ENCODE results near the gene IL1RAPL2. TPM values are rescaled to one million over a fixed set of nuclear protein-coding genes. Genes with fewer than 3 reads are reported as not detected.
"Not testable (repeated sequence)": the region's sequence is repeated elsewhere in the genome, so short reads cannot be mapped to it uniquely, and the experiment has no call there.

The IL1RAPL2 gene
- total and polyA plus RNA-seq, 3 experiments from 2014 or later: not detected

DNA sequence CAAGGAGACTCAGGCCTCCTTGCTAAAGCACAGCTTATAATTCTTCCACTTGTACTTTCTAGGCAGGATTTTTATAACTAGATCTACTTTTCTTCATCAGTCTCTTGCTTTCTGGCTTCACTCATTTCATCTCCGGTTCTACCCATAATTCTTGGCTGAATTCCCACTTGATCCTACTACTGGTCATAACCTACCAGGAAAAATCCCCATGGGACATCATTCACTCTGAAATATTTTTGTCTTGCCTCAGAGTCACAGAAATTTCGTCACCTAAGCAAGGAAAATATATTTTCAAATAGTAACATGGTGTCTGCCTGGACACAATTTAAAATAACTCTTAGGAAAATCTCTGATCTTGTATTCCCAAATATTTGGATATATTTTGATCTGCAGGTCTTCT lies 532.2 kb downstream of the IL1RAPL2 start:
- no peaks in the 10 kb centered on the region for H3K9me3 ChIP-seq (ENCODE audit: low read length)
- Mint-ChIP-seq H3K4me3 (no peak overlapping the region), H3K27ac (no peak overlapping the region), H3K27me3 (peaks cover 0 to 4% of the 10 kb centered on the region in 2 donors), H3K36me3 (no peaks in the 10 kb centered on the region), H3K9me3 (peaks cover 0 to 5% (median 2%) of the 10 kb centered on the region in 5 donors), H3K4me1 (no peaks in the 10 kb centered on the region)
- POLR2A ChIA-PET: no interaction called here
- no peak overlapping the region for H3K4me3 ChIP-seq (ENCODE audit: low read length)
- no peaks in the 10 kb centered on the region for H3K4me1 ChIP-seq (ENCODE audit: insufficient read depth, low read length)
- CTCF ChIA-PET: no interaction called here
- H3K27ac ChIP-seq (ENCODE audit: low read depth, low read length): no peak overlapping the region
- no peaks in the 10 kb centered on the region for H3K36me3 ChIP-seq (ENCODE audit: insufficient read depth, low read length)
- no peak for DNase-seq
- H3K27me3 ChIP-seq (ENCODE audit: insufficient read depth, low read length, poor library complexity, severe bottlenecking): no peaks in the 10 kb centered on the region

DNA sequence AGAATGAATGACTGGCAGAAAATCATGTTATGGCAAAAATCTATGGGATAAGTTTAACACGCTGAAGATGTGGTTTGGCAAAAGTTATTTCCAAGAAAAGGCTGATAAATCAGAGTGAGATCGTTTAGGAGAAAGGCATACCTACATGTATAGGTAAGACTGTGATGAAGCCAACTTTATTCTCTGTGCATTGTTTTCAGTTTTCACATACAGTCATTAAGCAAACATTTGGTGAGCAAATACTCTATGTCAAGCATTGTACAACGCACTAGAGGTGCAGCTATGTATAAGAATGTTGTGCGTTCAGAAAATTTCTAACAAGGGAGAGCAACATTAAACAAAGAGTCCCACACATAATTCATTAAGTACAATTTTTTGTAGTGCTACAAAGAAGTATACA lies 532.8 kb downstream of the IL1RAPL2 start:
- Histone ChIP-seq H3K4me1 (ENCODE audit: insufficient read depth, low read length) (no peaks in the 10 kb centered on the region), H3K27me3 (ENCODE audit: insufficient read depth, low read length, poor library complexity, severe bottlenecking) (no peaks in the 10 kb centered on the region), H3K9me3 (ENCODE audit: low read length) (no peaks in the 10 kb centered on the region), H3K4me3 (ENCODE audit: low read length) (no peak overlapping the region), H3K27ac (ENCODE audit: low read depth, low read length) (no peak overlapping the region), H3K36me3 (ENCODE audit: insufficient read depth, low read length) (no peaks in the 10 kb centered on the region)
- ChIA-PET POLR2A (no interaction called here), CTCF (no interaction called here)
- H3K36me3 Mint-ChIP-seq: no peaks in the 10 kb centered on the region
- no peak overlapping the region for H3K27ac Mint-ChIP-seq
- H3K9me3 Mint-ChIP-seq: peaks cover 0 to 5% (median 2%) of the 10 kb centered on the region in 5 donors
- no peak for DNase-seq
- H3K4me1 Mint-ChIP-seq: no peaks in the 10 kb centered on the region
- H3K27me3 Mint-ChIP-seq: peaks cover 0 to 4% of the 10 kb centered on the region in 2 donors
- H3K4me3 Mint-ChIP-seq: no peak overlapping the region

DNA sequence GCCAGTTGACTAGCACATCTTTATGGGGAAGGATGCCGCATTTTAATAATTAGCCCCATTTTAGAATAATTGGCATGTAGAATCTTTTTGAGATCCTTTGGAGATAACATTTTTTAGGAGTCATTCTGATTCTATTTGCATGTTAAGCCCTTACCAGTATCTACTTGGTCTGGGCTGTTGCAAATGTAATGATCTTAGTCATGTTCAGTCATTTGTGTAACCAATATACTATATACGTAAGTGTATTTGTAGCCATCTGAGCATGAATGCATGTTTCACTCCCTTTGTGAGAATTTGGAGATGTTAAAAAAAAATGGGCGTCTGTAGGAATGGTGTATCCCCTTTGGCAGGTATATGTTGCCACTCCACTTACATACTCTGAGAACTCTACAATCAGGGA lies 535.4 kb downstream of the IL1RAPL2 start:
- CTCF ChIA-PET: no interaction called here
- Mint-ChIP-seq H3K27me3 (peaks cover 0 to 4% of the 10 kb centered on the region in 2 donors), H3K4me1 (no peaks in the 10 kb centered on the region), H3K9me3 (peaks cover 0 to 2% (median 2%) of the 10 kb centered on the region in 5 donors), H3K27ac (no peak overlapping the region), H3K36me3 (no peaks in the 10 kb centered on the region), H3K4me3 (no peak overlapping the region)
- Histone ChIP-seq H3K36me3 (ENCODE audit: insufficient read depth, low read length) (no peaks in the 10 kb centered on the region), H3K4me3 (ENCODE audit: low read length) (no peak overlapping the region), H3K27me3 (ENCODE audit: insufficient read depth, low read length, poor library complexity, severe bottlenecking) (no peaks in the 10 kb centered on the region), H3K27ac (ENCODE audit: low read depth, low read length) (no peak overlapping the region), H3K4me1 (ENCODE audit: insufficient read depth, low read length) (no peaks in the 10 kb centered on the region), H3K9me3 (ENCODE audit: low read length) (no peaks in the 10 kb centered on the region)
- DNase-seq: no peak
- POLR2A ChIA-PET: no interaction called here

DNA sequence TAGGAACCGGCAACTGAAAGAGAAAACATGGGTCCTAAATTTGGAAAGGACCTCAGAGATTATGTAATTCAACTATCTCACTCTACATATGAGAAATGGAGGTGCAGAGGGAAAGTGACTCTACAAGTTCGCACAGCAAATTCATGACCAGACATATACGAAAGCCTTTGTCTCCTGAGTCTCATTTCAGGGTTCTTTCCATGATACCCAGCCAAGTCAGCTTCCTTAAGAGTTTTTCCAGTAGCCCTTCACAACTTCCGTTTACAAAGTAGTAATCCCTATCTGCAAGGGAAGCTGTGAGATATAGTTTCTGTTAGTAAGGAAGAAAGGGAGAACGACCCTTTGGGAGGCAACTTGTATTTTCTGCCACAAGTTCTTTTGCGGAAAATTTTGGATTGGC lies 543.9 kb downstream of the IL1RAPL2 start:
- Histone ChIP-seq H3K9me3 (ENCODE audit: low read length) (no peaks in the 10 kb centered on the region), H3K27me3 (ENCODE audit: insufficient read depth, low read length, poor library complexity, severe bottlenecking) (no peaks in the 10 kb centered on the region), H3K4me3 (ENCODE audit: low read length) (no peak overlapping the region), H3K27ac (ENCODE audit: low read depth, low read length) (no peak overlapping the region), H3K36me3 (ENCODE audit: insufficient read depth, low read length) (no peaks in the 10 kb centered on the region), H3K4me1 (ENCODE audit: insufficient read depth, low read length) (no peaks in the 10 kb centered on the region)
- Mint-ChIP-seq H3K36me3 (no peaks in the 10 kb centered on the region), H3K4me3 (no peak overlapping the region), H3K4me1 (no peaks in the 10 kb centered on the region), H3K27ac (no peak overlapping the region), H3K27me3 (peaks cover 0 to 2% of the 10 kb centered on the region in 2 donors), H3K9me3 (peaks cover 0 to 4% (median 0%) of the 10 kb centered on the region in 5 donors)
- ChIA-PET POLR2A (no interaction called here), CTCF (no interaction called here)
- DNase-seq: no peak

DNA sequence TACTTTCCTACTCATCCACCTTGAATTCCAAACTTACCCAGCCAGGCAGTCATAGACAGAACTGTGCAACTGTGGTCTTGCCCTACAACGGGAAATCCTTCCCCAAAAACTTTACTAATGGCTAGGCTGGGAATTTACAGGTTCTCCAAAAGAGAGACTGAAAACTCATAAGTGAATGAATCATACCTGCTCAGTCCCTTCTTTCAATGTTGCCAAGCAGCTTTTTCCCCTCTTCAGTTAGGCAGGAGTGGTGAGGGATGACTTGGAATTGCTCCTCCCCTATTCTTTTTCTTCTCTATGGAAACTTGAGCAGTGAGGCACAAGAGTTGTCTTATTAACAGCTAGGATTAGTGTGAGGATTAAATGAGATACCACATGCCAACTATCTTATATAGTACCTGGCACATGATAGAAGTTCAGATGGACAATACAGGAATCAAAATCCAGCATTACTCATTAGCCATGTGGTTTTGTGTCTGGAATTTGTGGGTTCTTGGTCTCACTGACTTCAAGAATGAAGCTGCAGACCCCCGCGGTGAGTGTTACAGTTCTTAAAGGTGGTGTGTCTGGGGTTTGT lies 548.6 kb downstream of the IL1RAPL2 start:
- DNase-seq: no peak
- H3K4me1 Mint-ChIP-seq: no peaks in the 10 kb centered on the region
- H3K36me3 Mint-ChIP-seq: no peaks in the 10 kb centered on the region
- ChIA-PET POLR2A (no interaction called here), CTCF (no interaction called here)
- Histone ChIP-seq H3K27me3 (ENCODE audit: insufficient read depth, low read length, poor library complexity, severe bottlenecking) (no peaks in the 10 kb centered on the region), H3K36me3 (ENCODE audit: insufficient read depth, low read length) (no peaks in the 10 kb centered on the region), H3K9me3 (ENCODE audit: low read length) (no peaks in the 10 kb centered on the region), H3K4me3 (ENCODE audit: low read length) (no peak overlapping the region), H3K27ac (ENCODE audit: low read depth, low read length) (no peak overlapping the region), H3K4me1 (ENCODE audit: insufficient read depth, low read length) (no peaks in the 10 kb centered on the region)
- H3K9me3 Mint-ChIP-seq: peaks cover 0 to 2% (median 0%) of the 10 kb centered on the region in 5 donors
- no peak overlapping the region for H3K4me3 Mint-ChIP-seq
- H3K27me3 Mint-ChIP-seq: peaks cover 0 to 2% of the 10 kb centered on the region in 2 donors
- H3K27ac Mint-ChIP-seq: no peak overlapping the region

DNA sequence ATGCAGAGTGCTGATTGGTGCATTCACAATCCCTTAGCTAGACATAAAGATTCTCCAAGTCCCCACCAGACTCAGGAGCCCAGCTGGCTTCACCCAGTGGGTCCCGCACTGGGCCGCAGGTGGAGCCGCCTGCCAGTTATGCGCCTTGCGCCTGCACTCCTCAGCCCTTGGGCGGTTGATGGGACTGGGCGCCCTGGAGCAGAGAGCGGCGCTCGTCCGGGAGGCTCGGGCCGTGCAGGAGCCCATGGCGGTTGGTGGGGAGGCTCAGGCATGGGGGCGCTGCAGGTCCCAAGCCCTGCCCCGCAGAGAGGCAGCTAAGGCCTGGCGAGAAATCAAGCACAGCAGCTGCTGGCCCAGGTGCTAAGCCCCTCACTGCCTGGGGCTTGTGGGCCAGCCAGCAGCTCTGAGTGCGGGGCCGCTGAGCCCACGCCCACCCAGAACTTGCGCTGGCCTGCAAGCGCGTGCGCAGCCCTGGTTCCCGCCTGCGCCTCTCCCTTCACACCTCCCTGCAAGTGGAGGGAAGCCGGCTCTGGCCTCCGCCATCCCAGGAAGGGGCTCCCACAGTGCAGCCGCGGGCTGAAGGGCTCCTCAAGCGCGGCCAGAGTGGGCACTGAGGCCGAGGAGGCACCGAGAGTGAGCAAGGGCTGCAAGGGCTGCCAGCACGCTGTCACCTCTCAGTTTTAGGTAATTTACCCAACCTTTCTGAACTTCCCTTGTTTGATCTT lies 549.8 kb downstream of the IL1RAPL2 start:
- H3K9me3 Mint-ChIP-seq; H3K27ac ChIP-seq (ENCODE audit: low read depth, low read length); H3K9me3 ChIP-seq (ENCODE audit: low read length); CTCF ChIA-PET; H3K4me3 ChIP-seq (ENCODE audit: low read length); H3K4me3 Mint-ChIP-seq; POLR2A ChIA-PET; H3K27ac Mint-ChIP-seq; H3K36me3 Mint-ChIP-seq; H3K4me1 ChIP-seq (ENCODE audit: insufficient read depth, low read length); H3K27me3 ChIP-seq (ENCODE audit: insufficient read depth, low read length, poor library complexity, severe bottlenecking); DNase-seq; H3K27me3 Mint-ChIP-seq; H3K36me3 ChIP-seq (ENCODE audit: insufficient read depth, low read length); H3K4me1 Mint-ChIP-seq: not testable (repeated sequence)

DNA sequence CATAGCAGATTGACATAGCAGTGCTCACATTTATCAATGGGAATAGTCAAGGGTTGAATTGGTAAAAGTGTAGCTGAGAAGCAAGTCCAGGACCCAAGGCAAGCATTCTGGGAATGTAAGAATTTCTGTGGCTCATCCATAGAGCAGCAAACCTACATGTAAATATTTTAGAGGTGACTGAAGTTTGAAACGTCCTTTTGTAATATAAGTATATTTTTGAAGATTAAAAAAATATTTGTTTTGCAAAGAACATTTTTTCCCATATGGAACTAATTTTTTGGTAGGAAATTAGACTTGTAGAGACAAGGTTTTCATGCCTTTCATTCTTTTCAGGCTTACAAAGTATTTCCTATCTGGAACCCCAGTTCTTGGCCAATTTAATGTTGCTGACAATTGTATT lies 550.5 kb downstream of the IL1RAPL2 start:
- H3K36me3 Mint-ChIP-seq: no peaks in the 10 kb centered on the region
- no peak overlapping the region for H3K4me3 Mint-ChIP-seq
- ChIA-PET POLR2A (no interaction called here), CTCF (no interaction called here)
- Histone ChIP-seq H3K4me1 (ENCODE audit: insufficient read depth, low read length) (no peaks in the 10 kb centered on the region), H3K36me3 (ENCODE audit: insufficient read depth, low read length) (no peaks in the 10 kb centered on the region), H3K27me3 (ENCODE audit: insufficient read depth, low read length, poor library complexity, severe bottlenecking) (no peaks in the 10 kb centered on the region), H3K9me3 (ENCODE audit: low read length) (no peaks in the 10 kb centered on the region), H3K4me3 (ENCODE audit: low read length) (no peak overlapping the region), H3K27ac (ENCODE audit: low read depth, low read length) (no peak overlapping the region)
- peaks cover 0 to 2% (median 0%) of the 10 kb centered on the region in 5 donors for H3K9me3 Mint-ChIP-seq
- H3K4me1 Mint-ChIP-seq: no peaks in the 10 kb centered on the region
- no peak for DNase-seq
- H3K27me3 Mint-ChIP-seq: peaks cover 0 to 4% of the 10 kb centered on the region in 2 donors
- no peak overlapping the region for H3K27ac Mint-ChIP-seq

DNA sequence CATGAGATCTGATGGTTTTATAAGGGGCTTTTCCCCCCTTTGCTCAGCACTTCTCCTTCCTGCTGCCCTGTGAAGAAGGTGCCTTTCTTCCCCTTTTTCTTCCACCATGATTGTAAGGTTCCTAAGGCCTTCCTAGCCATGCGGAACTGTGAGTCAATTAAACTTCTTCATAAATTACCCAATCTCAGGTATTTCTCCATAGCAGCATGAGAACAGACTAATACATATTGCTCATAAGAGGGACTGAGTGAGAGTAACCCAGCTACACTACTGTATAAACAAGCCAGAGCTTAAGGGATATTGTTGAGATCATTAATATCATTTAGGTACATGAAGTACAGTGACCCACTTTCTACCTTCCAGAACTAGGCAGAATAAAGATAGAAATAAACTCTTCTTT lies 551.6 kb downstream of the IL1RAPL2 start:
- DNase-seq: no peak
- ChIA-PET CTCF (no interaction called here), POLR2A (no interaction called here)
- Histone ChIP-seq H3K27ac (ENCODE audit: low read depth, low read length) (no peak overlapping the region), H3K27me3 (ENCODE audit: insufficient read depth, low read length, poor library complexity, severe bottlenecking) (no peaks in the 10 kb centered on the region), H3K4me3 (ENCODE audit: low read length) (no peak overlapping the region), H3K9me3 (ENCODE audit: low read length) (no peaks in the 10 kb centered on the region), H3K36me3 (ENCODE audit: insufficient read depth, low read length) (no peaks in the 10 kb centered on the region), H3K4me1 (ENCODE audit: insufficient read depth, low read length) (no peaks in the 10 kb centered on the region)
- no peak overlapping the region for H3K4me3 Mint-ChIP-seq
- H3K9me3 Mint-ChIP-seq: peaks cover 0 to 2% (median 0%) of the 10 kb centered on the region in 5 donors
- no peak overlapping the region for H3K27ac Mint-ChIP-seq
- no peaks in the 10 kb centered on the region for H3K4me1 Mint-ChIP-seq
- H3K36me3 Mint-ChIP-seq: no peaks in the 10 kb centered on the region
- peaks cover 0 to 4% of the 10 kb centered on the region in 2 donors for H3K27me3 Mint-ChIP-seq

All from CD8-positive, alpha-beta memory T cell (primary cell).